GM12892 (cell line): Measurements from ENCODE around the gene ABHD12.

Experiments
- POLR2A ChIP-seq: IDR thresholded peaks from 2 replicates; pipeline ENCODE4 v1.6.1; 2011; ENCODE audit warnings: low read depth, low read length, control low read depth
- POLR2AphosphoS5 ChIP-seq: IDR thresholded peaks from 2 replicates; pipeline ENCODE4 v1.6.1; 2011; ENCODE audit warnings: low read depth, low read length, control low read depth

DNA sequence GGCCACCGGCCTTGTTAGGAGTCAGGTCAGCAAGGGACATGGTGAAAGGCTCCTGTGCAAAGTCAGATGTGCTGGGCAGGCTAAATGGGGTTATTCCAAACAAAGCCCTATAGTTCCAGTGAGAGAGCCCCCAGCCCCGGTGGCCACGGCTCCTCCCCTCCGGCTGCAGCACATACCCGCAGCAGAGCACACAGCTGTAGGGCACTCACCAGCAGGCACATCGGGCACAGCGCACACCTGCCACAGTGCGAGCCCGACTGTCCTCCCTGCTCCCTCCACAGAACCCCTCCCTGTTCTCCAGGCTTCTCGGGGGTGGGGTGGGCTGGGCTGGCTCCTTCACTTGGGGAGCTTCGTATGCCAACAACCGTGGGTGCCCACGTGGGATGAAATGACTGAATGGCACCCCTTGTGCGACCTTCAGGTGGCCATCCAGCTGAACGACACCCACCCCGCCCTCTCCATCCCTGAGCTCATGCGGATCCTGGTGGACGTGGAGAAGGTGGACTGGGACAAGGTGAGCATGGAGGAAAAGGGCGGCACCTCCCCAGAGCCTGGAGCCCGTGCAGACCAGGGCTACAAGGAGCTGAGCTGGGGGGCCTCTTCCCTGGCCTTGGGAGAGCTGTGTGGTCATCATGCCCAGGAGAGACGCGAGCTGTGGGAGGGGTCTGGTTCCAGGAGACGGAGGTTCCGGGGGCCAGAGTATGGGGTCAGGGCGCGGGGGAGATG is 111.8 kb downstream of the ABHD12 start:
- no peak for TF ChIP-seq POLR2A
- no peak for TF ChIP-seq POLR2AphosphoS5
